HG03097 (cell line): ENCODE measurements around the gene RAB20.

Source experiments
- ATAC-seq: cut with Tn5 transposase; IDR thresholded peaks from one replicate; pipeline ENCODE4 v1.9.1; 2021; ENCODE audit not compliant: unreplicated experiment, low FRiP score

Gene RAB20

GRCh38 chr13:110475117-110475516, 86.4 kb downstream of the RAB20 start:
- ATAC-seq: no peak

GRCh38 chr13:110474713-110475112, 86.8 kb downstream of the RAB20 start:
- ATAC-seq: no peak
